HG02759 (cell line): Measurements from ENCODE around the gene USP3.
"Not testable (repeated sequence)": the region's sequence is repeated elsewhere in the genome, so short reads cannot be mapped to it uniquely, and the experiment has no call there.

Source experiments
- ATAC-seq: cut with Tn5 transposase; IDR thresholded peaks from one replicate; pipeline ENCODE4 v1.9.1; 2021; ENCODE audit warnings: mild to moderate bottlenecking, moderate library complexity; ENCODE audit not compliant: unreplicated experiment

The USP3 gene

GRCh38 chr15:63475707-63476106 lies 28.7 kb upstream of the USP3 start:
- ATAC-seq, result no peak

GRCh38 chr15:63476229-63476632 lies 28.2 kb upstream of the USP3 start:
- no peak for ATAC-seq

- no peak for ATAC-seq
Measured at GRCh38 chr15:63478243-63478642, 26.1 kb upstream of the USP3 start.

- no peak for ATAC-seq
Measured at GRCh38 chr15:63480441-63480821, 24.0 kb upstream of the USP3 start.

GRCh38 chr15:63481105-63481810 lies 23.1 kb upstream of the USP3 start:
- no peak for ATAC-seq

- no peak for ATAC-seq
Measured at GRCh38 chr15:63482874-63483323, 21.5 kb upstream of the USP3 start.

GRCh38 chr15:63483521-63484371 lies 20.6 kb upstream of the USP3 start:
- no peak for ATAC-seq

GRCh38 chr15:63484433-63485186 lies 19.8 kb upstream of the USP3 start:
- ATAC-seq, result no peak

GRCh38 chr15:63487076-63487757 lies 17.2 kb upstream of the USP3 start:
- ATAC-seq, result no peak

GRCh38 chr15:63487758-63488397 lies 16.5 kb upstream of the USP3 start:
- not testable (repeated sequence) for ATAC-seq

- ATAC-seq, result no peak
Measured at GRCh38 chr15:63488398-63488960, 15.9 kb upstream of the USP3 start.

- no peak for ATAC-seq
Measured at GRCh38 chr15:63489352-63489751, 15.0 kb upstream of the USP3 start.

GRCh38 chr15:63490345-63491034 lies 13.9 kb upstream of the USP3 start:
- no peak for ATAC-seq

- no peak for ATAC-seq
Measured at GRCh38 chr15:63491116-63491827, 13.1 kb upstream of the USP3 start.

GRCh38 chr15:63491979-63492378 lies 12.4 kb upstream of the USP3 start:
- ATAC-seq, result no peak

GRCh38 chr15:63492541-63493077 lies 11.8 kb upstream of the USP3 start:
- no peak for ATAC-seq

GRCh38 chr15:63493436-63493835 lies 11.0 kb upstream of the USP3 start:
- ATAC-seq, result no peak

- ATAC-seq, result no peak
Measured at GRCh38 chr15:63494408-63494807, 10.0 kb upstream of the USP3 start.

GRCh38 chr15:63495343-63495742 lies 9.1 kb upstream of the USP3 start:
- no peak for ATAC-seq
